GM19025 (cell line): ENCODE results near the gene SH3YL1.

Experiments
- ATAC-seq: cut with Tn5 transposase; IDR thresholded peaks from one replicate; pipeline ENCODE4 v1.9.1; 2021; ENCODE audit warnings: mild to moderate bottlenecking, low read depth, moderate library complexity; ENCODE audit not compliant: unreplicated experiment

The SH3YL1 gene

GRCh38 chr2:259789-260331, 4.0 kb downstream of the SH3YL1 start:
- no peak for ATAC-seq

DNA sequence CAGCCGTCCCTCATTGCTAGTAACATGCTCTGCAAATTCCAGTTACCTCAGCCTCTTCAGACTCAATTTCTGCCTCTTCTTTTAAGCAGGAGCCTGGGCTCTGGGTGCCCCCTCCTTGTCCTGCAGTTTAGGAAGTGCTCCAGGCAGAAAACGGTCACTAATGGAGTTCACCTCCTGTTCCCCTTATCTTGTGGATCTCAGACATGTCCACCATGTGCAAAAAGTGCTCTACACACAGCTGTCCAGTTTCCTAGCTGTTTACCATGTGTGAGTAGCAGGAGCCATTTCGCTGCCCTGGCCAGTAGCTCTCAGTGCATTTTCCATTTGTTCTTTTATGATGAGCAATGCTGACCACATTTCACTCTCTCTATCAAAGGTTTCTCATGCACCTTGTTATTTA, 4.9 kb downstream of the SH3YL1 start:
- no peak for ATAC-seq

DNA sequence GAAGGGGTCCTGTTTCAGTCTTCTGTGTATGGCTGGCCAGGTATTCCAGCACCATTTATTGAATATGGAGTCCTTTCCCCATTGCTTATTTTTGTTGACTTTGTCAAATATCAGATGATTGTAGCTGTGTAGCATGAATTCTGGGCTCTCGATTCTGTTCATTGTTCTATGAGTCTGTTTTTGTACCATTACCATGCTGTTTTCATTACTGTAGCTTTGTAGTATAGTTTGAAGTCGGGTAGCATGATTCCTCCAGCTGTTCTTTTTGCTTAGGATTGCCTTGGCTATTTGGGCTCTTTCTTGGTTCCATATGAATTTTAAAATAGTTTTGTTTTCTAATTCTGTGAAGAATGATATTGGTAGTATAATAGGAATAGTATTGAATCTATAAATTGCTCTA, 6.0 kb downstream of the SH3YL1 start:
- ATAC-seq = no peak

- no peak for ATAC-seq
Observed at GRCh38 chr2:257429-257828, 6.4 kb downstream of the SH3YL1 start.

DNA sequence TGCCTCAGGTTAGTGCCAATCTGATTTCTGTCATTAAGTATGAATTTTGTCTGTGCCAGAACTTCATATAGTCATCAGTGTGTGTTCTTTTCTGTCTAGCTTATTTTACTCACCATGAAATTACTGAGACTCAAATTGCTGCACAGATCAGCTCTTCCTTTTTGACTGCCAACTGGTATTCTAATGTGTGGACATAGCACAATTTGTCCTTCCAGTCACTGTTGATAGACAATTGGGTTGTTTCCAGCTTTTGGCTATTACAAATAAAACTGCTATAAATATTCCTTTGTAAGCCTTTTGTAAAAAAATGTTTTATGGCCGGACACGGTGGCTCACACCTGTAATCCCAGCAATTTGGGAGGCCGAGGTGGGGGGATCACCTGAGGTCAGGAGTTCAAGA, 7.7 kb downstream of the SH3YL1 start:
- ATAC-seq = no peak

DNA sequence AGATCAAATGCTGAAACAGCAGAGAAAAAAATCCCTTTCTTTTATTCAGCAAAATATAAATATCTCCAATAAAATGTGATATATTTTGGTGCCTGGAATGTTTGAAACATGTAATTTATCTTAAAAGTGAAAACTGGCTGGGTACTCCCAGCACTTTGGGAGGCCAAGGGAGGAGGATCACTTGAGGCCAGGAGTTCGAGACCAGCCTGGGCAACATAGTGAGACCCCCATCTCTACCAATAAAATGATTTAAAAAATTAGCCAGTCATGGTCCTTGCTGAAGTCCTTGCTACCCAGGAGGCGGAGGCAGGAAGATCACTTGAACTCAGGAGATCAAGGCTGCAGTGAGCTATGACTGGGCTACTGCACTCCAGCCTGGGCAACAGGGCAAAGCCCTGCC, 8.6 kb downstream of the SH3YL1 start:
- no peak for ATAC-seq

DNA sequence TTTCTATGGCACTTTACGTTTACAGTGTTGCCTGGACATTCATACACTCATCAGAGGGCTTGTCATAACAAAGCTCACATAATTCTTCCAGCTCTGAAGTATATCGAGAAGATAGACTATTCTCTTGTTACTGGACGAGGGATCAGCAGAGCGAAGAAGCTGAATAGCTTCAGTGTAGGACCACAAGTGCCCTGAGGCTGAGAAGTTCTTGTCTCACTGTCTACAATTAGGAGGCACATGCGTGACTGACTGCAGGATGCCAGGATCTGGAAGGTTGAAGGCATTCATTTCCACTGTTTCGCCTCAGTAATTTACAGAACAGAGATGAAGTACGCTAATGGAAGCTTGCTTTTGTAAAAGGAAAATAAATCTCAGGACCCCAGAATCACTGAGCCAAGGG, 9.6 kb downstream of the SH3YL1 start:
- ATAC-seq = no peak

DNA sequence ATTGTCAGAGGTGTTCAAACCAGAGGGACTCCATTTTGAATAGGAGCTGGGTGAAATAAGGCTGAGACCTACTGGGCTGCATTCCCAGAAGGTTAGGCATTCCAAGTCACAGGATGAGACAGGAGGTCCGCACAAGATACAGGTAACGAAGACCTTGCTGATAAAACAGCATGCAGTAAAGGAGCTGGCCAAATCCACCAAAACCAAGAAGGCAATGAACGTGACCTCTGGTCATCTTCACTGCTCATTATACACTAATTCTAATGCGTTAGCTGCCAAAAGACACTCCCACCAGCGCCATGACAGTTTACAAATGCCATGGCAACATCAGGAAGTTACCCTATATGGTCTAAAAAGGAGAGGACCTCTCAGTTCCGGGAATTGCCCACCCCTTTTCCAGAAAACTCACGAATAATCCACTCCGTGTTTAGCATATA, 10.6 kb downstream of the SH3YL1 start:
- ATAC-seq = no peak

- ATAC-seq = no peak
Observed at GRCh38 chr2:252001-252602, 11.7 kb downstream of the SH3YL1 start.

- ATAC-seq = no peak
Observed at GRCh38 chr2:249538-250042, 14.2 kb downstream of the SH3YL1 start.

- no peak for ATAC-seq
Observed at GRCh38 chr2:248724-249123, 15.1 kb downstream of the SH3YL1 start.

- ATAC-seq = no peak
Observed at GRCh38 chr2:246489-247144, 17.2 kb downstream of the SH3YL1 start.

GRCh38 chr2:244547-244946, 19.3 kb downstream of the SH3YL1 start:
- ATAC-seq = no peak

- no peak for ATAC-seq
Observed at GRCh38 chr2:238869-239268, 25.0 kb downstream of the SH3YL1 start.

DNA sequence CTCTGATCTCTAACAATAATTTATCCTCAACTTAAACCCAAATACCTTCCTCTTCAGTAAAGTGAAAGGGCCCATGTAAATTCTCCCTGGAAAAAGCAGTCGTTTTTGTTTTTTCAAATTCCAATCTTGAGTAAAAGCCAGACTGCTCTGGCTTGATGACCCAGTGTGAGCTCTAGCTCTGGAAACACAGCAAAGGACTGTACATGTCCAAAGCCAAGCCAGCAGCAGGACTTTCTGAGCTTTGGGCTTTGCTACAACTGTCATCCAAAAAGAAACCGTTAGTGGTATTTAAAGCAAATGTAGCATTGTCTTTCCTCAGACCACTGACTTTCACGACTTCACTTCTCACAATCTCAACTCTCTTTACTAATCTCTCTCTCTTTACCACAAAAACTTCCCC, 25.4 kb downstream of the SH3YL1 start:
- no peak for ATAC-seq

- ATAC-seq = no peak
Observed at GRCh38 chr2:237878-238277, 26.0 kb downstream of the SH3YL1 start.

DNA sequence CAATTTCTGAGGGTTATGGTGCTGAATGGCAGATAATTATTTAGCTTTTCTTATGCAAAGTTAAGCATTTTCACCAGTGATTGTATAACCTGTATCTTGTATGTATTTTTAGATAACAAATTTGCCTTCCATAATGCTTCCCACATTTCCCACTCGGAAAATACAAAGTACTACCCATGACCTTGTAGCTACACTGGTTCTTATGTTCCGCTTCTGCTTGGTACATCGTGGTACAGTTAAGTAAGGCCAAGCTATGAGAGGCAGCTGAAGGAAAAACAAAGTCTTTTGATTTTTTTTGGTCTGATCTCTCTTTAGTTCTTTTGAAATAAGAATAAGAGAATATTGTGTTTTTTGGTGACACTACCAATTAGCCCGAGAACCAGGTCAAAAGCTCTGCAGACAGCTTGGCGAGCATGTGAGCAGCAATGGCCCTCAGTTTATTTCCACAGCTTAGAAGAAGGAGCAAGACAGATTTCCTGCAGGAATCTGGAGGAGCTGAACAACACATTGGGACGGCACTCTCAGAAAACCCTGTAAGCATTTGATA, 26.8 kb downstream of the SH3YL1 start:
- no peak for ATAC-seq

- ATAC-seq = no peak
Observed at GRCh38 chr2:234421-234820, 29.4 kb downstream of the SH3YL1 start.

DNA sequence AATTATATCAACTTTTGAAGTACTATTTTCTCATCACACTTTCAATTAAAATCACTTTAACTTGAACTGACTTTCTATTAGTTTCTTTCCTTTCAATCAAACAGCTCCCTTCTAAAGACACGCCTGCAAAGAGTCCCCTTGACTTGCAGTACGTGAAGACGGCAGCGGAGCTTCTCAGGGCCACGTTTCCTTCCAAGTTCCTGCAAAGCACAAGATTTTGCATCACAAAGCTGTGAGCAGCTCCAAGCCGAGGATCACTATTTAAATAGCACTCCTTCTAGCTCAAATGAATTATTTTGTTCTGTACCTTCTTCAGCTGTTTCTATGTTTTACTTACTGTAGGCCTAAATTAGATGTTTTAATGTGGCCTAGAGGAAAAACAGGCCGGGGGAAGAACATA, 30.8 kb downstream of the SH3YL1 start:
- no peak for ATAC-seq

- ATAC-seq = no peak
Observed at GRCh38 chr2:231521-232185, 32.2 kb downstream of the SH3YL1 start.
